AG04450 (cell line): ENCODE data around the gene VPS51. TPM values are rescaled to one million over a fixed set of nuclear protein-coding genes. Genes with fewer than 3 reads are reported as not detected.
A peak's percentile ranks its signal among the peaks of the same experiment; 100 is the strongest.

Source experiments
- CTCF ChIA-PET: fragments of 300-600, 350-600 bp; formaldehyde crosslinking; extraction: SDS; loops from one replicate; lab custom pipeline; 2022; ENCODE audit warnings: antibody characterized with exemption, inconsistent platforms; lab: Charles Lee
- POLR2A ChIA-PET: fragments of 350-600 bp; formaldehyde crosslinking; extraction: SDS; loops from one replicate; lab custom pipeline; 2021; ENCODE audit warnings: antibody characterized with exemption, inconsistent platforms; lab: Yijun Ruan, JAX
- DNase-seq: peaks from one replicate; pipeline ENCODE4 v3.0.0-alpha.2; 2011; ENCODE audit warnings: low read depth, low spot score
- H3K27ac ChIP-seq: one replicate; pipeline ENCODE4 v1.5.1; 2012; ENCODE audit warnings: low read depth, low read length, control low read depth
- H3K27me3 ChIP-seq: one replicate; pipeline ENCODE4 v1.6.0; 2012; ENCODE audit warnings: low read length; ENCODE audit not compliant: control insufficient read depth, insufficient read depth
- H3K4me3 ChIP-seq: 2 replicates; pipeline ENCODE4 v1.5.1; 2011; ENCODE audit warnings: mild to moderate bottlenecking, low read depth, low read length, control low read depth
- H3K9me3 ChIP-seq: 2 replicates; pipeline ENCODE4 v1.5.1; 2012; ENCODE audit warnings: low read length; ENCODE audit not compliant: control insufficient read depth, insufficient read depth
- polyA minus RNA-seq: library from RNA; depleted of rRNA, polyadenylated mRNA; stranded (reverse); fragments of >200 nt; gene quantifications from 2 replicates; pipeline ENCODE4 v1.2.3, GENCODE V29; 2011; rRNA and poly(A)+ RNA removed
- polyA plus RNA-seq: library from polyadenylated mRNA; depleted of rRNA; stranded (reverse); fragments of >200 nt; gene quantifications from 2 replicates; pipeline ENCODE4 v1.2.3, GENCODE V29; 2011; rRNA removed
- TF ChIP-seq, protein P1 (sequence below): IDR thresholded peaks from 2 replicates; pipeline ENCODE4 v1.5.1; 2011; ENCODE audit warnings: low read depth, low read length, control low read depth, inconsistent platforms

Gene VPS51
- polyA plus RNA-seq (38.9 and 74.1 TPM in 2 replicates), polyA minus RNA-seq (111 and 136 TPM in 2 replicates)

DNA sequence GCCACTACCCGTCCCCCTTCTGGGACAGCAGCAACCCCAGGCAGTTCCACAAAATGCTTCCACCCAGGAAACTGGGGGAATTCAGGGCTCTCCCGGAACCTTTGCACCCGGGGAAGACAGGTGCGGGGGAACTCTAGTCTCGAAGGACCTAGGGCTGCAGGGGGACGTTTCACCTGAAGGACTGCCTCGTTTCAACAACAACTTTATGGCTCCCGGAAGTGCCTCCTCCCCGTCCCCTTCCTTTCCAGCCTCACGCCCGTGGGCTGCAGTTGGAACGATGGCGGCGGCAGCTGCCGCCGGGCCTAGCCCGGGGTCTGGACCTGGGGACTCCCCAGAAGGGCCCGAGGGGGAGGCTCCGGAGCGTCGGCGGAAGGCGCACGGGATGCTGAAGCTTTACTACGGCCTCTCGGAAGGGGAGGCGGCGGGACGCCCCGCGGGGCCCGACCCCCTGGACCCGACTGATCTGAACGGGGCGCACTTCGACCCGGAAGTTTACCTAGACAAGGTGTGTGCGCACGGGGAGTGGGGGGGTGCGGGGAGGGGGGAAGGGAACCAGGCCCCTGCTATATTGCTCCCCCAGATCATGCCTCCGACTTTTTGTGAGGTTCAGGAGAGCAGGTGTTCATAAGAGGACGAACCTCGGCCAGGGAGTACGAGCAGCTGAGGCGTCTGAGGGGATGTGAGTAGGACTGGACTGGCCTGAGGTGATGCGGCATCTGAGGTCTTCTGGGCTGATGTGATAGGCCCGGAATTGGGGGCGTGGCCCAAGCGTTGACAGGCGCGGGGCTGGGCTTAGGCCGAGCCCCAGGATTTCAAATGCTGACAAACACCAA, at the start of gene VPS51:
Gene VPS51 (plus strand): TSS at position 241 of the 833 bp plus-strand sequence. CDS start 37 bp downstream, at position 278.
- POLR2A ChIA-PET = interaction anchor here (0.9 to 2.6 kb wide), 3 partner anchors 15 to 26 kb away, joined by 3 to 9 read pairs (median 5); partner anchors contain the start of genes FAU and MRPL49
- Histone ChIP-seq H3K27ac (peak within 1 kb of the TSS; percentile 75), H3K27me3 (no peaks in the 10 kb centered on the region), H3K4me3 (peak within 1 kb of the TSS; percentile 77), H3K9me3 (no peaks in the 10 kb centered on the region)
- CTCF ChIA-PET = interaction anchor here (1.6 kb wide), 1 partner anchor 17 kb away, joined by 4 read pairs; no protein-coding TSS in a partner anchor
- TF ChIP-seq, protein P1, sequence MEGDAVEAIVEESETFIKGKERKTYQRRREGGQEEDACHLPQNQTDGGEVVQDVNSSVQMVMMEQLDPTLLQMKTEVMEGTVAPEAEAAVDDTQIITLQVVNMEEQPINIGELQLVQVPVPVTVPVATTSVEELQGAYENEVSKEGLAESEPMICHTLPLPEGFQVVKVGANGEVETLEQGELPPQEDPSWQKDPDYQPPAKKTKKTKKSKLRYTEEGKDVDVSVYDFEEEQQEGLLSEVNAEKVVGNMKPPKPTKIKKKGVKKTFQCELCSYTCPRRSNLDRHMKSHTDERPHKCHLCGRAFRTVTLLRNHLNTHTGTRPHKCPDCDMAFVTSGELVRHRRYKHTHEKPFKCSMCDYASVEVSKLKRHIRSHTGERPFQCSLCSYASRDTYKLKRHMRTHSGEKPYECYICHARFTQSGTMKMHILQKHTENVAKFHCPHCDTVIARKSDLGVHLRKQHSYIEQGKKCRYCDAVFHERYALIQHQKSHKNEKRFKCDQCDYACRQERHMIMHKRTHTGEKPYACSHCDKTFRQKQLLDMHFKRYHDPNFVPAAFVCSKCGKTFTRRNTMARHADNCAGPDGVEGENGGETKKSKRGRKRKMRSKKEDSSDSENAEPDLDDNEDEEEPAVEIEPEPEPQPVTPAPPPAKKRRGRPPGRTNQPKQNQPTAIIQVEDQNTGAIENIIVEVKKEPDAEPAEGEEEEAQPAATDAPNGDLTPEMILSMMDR = no peak
- DNase-seq = peak; percentile 74

DNA sequence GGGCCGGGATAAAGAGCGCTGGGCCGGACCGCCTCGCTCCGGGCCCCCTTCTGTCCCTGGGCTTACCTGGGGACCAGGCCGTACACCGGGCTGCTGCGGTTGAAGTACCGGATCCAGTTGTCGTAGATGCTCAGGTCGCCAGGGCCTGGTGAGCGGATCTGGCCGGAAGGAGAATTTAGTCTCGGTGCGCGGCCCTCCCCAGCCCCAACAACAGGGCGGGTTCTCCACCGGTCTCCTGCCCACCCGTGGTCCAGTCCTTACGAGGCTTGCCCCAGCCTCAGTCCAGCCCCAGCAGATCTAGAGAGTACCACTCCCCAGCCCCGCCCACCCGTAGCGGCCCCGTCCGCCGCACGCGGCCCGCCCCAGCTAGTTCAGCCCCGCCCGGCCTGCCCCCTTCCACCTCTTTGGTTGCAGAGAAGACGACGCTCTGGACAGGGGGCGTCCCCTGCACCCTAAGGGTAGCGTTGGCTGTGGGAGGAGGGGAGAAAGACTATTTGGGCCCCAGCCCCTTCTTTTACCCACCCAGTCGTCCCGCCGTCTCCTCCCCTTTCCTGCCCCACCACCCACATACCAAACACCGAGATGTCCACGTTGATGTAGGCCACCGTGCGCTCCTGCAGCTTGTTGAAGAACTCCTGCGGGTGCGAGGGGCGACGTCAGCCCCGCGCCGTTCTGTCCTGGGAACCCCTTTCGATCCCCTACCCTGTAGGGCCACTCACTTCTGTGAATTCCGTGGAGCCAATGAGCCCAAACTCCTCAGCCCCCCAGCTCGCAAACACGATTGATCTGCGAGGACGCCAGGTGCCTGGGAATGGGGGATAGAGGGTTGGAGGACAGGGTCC, 48.2 kb upstream of the VPS51 start:
- H3K9me3 ChIP-seq = no peaks in the 10 kb centered on the region; the same call in 1 of the 2 replicates
- H3K27ac ChIP-seq = no peak overlapping the region
- TF ChIP-seq, protein P1 = no peak
- peaks cover 3% of the 10 kb centered on the region for H3K27me3 ChIP-seq
- CTCF ChIA-PET = no interaction called here
- H3K4me3 ChIP-seq = peak overlapping the region; percentile 47
- DNase-seq = no peak
- POLR2A ChIA-PET = no interaction called here

- Histone ChIP-seq H3K9me3 (no peaks in the 10 kb centered on the region; the same call in 1 of the 2 replicates), H3K27ac (no peak overlapping the region), H3K27me3 (peaks cover 8% of the 10 kb centered on the region), H3K4me3 (no peak overlapping the region)
- POLR2A ChIA-PET = no interaction called here
- CTCF ChIA-PET = interaction anchor here (0.7 kb wide), 1 partner anchor 43 kb away, joined by 13 read pairs; no protein-coding TSS in a partner anchor
- TF ChIP-seq, protein P1 = no peak
- no peak for DNase-seq
These were observed 44.6 kb upstream of the VPS51 start for GRCh38 chr11:65051398-65051858.

DNA sequence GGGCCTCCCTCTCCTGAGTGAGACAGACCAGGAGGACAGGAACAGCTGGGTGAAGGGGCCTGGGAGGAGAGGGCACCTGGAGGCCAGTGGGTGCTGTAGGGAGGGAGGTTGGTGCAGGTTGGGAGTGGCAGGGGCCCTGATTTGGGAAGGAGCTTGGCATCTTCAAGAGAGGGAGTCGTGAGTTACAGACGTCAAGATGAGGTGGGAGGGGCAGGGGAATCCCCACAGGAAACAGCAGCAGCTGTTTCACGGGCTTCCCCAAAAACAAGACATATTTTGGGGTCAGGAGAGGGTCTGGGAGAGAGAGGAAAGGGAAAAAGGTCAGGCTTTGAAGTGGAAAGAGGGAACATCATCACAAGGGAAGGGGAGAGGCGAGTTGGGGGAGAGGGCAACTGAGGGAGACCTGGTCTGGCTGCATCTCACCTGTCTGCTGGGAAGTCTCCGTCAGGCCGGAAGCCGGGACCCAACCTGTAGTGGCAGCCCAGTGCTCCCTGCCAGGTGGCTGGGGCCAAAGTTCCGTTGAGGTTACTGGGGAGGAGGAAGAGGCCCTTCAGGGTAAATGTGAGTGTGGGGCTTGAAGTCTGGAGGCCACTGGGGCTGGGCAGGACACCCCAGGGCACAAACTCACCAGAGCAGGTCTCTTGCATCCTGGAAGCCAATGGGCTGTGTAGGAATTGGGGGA, 42.0 kb upstream of the VPS51 start:
- ChIA-PET CTCF (no interaction called here), POLR2A (no interaction called here)
- peaks cover 8% of the 10 kb centered on the region for H3K27me3 ChIP-seq
- TF ChIP-seq, protein P1 = no peak
- H3K4me3 ChIP-seq = no peak overlapping the region
- no peak for DNase-seq
- H3K27ac ChIP-seq = no peak overlapping the region
- no peaks in the 10 kb centered on the region for H3K9me3 ChIP-seq
